HepG2 (cell line): ENCODE data around the gene HLA-DRB5. TPM values are rescaled to one million over a fixed set of nuclear protein-coding genes. Genes with fewer than 3 reads are reported as not detected.

Experiments used
- ATAC-seq: fragments of 200-7000 bp; cut with Tn5 transposase; 3 replicates; pipeline ENCODE4 v1.9.1; 2020; ENCODE audit warnings: mild to moderate bottlenecking, moderate library complexity
- BruUV-seq: library from RNA; stranded (reverse); fragments of 400-500 nt; replicated peaks from 2 replicates; lab custom pipeline; 2021; lab: Mats Ljungman, UMichigan
- CTCF ChIA-PET: fragments of 300-600 bp; formaldehyde crosslinking; extraction: SDS; loops from one replicate; lab custom pipeline; 2021; ENCODE audit warnings: low total read pairs, inconsistent platforms, low intra/inter-chr PET ratio; lab: Yijun Ruan, JAX
- POLR2A ChIA-PET: fragments of 350-600 bp; sonication (Branson Sonifier 250); formaldehyde crosslinking; loops from one replicate; lab custom pipeline; 2020; ENCODE audit warnings: antibody characterized with exemption, inconsistent platforms; lab: Yijun Ruan, JAX
- DNase-seq: peaks from one replicate; pipeline ENCODE4 v3.0.0-alpha.2; 2015; ENCODE audit warnings: low spot score
- FAIRE-seq: peaks from 3 replicates; lab custom pipeline; 2011; peaks lifted over from hg19 to GRCh38; lab: Jason Lieb, UNC
- H2AFZ ChIP-seq: one replicate; pipeline ENCODE4 v1.6.1; 2011; ENCODE audit warnings: low read length, inconsistent platforms
- H3K27ac ChIP-seq: fragments of 300-600 bp; 3 replicates; pipeline ENCODE4 v1.8.0; 2011; ENCODE audit warnings: mixed run types, mild to moderate bottlenecking, mixed read lengths, low read length, inconsistent platforms; ENCODE audit not compliant: insufficient read depth; ENCODE audit errors: extremely low read length
- H3K27me3 ChIP-seq, 2 experiments: fragments of 200-600 bp in 1 of 2; 2 replicates in 1 of 2; 3 replicates in 1 of 2; pipeline versions ENCODE4 v1.6.0 to v1.8.0; 2011; ENCODE audit warnings: low read length in 2 of 2, mild to moderate bottlenecking in 2 of 2, moderate library complexity in 2 of 2, inconsistent platforms in 1 of 2; ENCODE audit not compliant: insufficient read depth in 2 of 2, control insufficient read depth in 1 of 2
- H3K36me3 ChIP-seq, 2 experiments: fragments of 200-600 bp in 1 of 2; replicated peaks in 1 of 2; 2 replicates in 1 of 2; 3 replicates in 1 of 2; pipeline versions ENCODE4 v1.5.1 to v1.8.0; 2011; ENCODE audit warnings: low read length in 2 of 2, inconsistent platforms in 1 of 2; ENCODE audit not compliant: insufficient read depth in 2 of 2, control insufficient read depth in 1 of 2
- H3K4me1 ChIP-seq: 2 replicates; pipeline ENCODE4 v1.5.1; 2012; ENCODE audit warnings: low read length, inconsistent platforms; ENCODE audit not compliant: insufficient read depth
- H3K4me2 ChIP-seq: 2 replicates; pipeline ENCODE4 v1.6.0; 2011; ENCODE audit warnings: low read depth, low read length, inconsistent platforms
- H3K4me3 ChIP-seq, 3 experiments: fragments of 200-600 bp in 1 of 3; sonication (generic), shearing (Covaris generic) in 1 of 3; replicated peaks in 1 of 3; 2 replicates each; pipeline ENCODE4 v1.5.1; 2011 to 2016; ENCODE audit warnings: low read length in 3 of 3, inconsistent platforms in 2 of 3, low read depth in 2 of 3, mild to moderate bottlenecking in 2 of 3, control low read depth in 1 of 3, mixed read lengths in 1 of 3; ENCODE audit not compliant: insufficient read depth in 1 of 3
- H3K79me2 ChIP-seq: one replicate; pipeline ENCODE4 v1.6.1; 2011; ENCODE audit warnings: low read length, inconsistent platforms; ENCODE audit not compliant: insufficient read depth
- H3K9ac ChIP-seq: 2 replicates; pipeline ENCODE4 v1.6.0; 2011; ENCODE audit warnings: mild to moderate bottlenecking, low read depth, low read length, inconsistent platforms; ENCODE audit not compliant: insufficient read depth
- H3K9me3 ChIP-seq: 2 replicates; pipeline ENCODE4 v1.5.1; 2012; ENCODE audit warnings: mild to moderate bottlenecking, low read length
- H4K20me1 ChIP-seq: 2 replicates; pipeline ENCODE4 v1.6.0; 2011; ENCODE audit warnings: inconsistent platforms, mild to moderate bottlenecking, low read length, moderate library complexity; ENCODE audit not compliant: insufficient read depth
- ATF7-NPFF ChIP-seq: sonication (generic); formaldehyde crosslinking; IDR thresholded peaks from 2 replicates; pipeline ENCODE4 v1.8.1; 2023; ENCODE audit warnings: mild to moderate bottlenecking, low read depth, missing genetic modification reagents, moderate library complexity
- DNMT3B ChIP-seq: conservative IDR thresholded peaks from 2 replicates; pipeline ENCODE4 v1.6.1; 2016; ENCODE audit warnings: missing biosample characterization, control low read depth
- HOXD1 ChIP-seq: sonication (generic); formaldehyde crosslinking; IDR thresholded peaks from 2 replicates; pipeline ENCODE4 v1.5.0; 2020; ENCODE audit warnings: missing genetic modification reagents
- IRF2 ChIP-seq: IDR thresholded peaks from 2 replicates; pipeline ENCODE4 v1.6.1; 2018; ENCODE audit warnings: missing genetic modification reagents, missing compliant biosample characterization
- NR3C1 ChIP-seq: sonication (generic); formaldehyde crosslinking; IDR thresholded peaks from 2 replicates; pipeline ENCODE4 v1.4.0; 2020; ENCODE audit warnings: missing genetic modification reagents
- POLR2A ChIP-seq, 2 experiments: IDR thresholded peaks; 2 replicates each; pipeline ENCODE4 v1.6.1; 2011; ENCODE audit warnings: low read depth in 2 of 2, low read length in 2 of 2, mild to moderate bottlenecking in 1 of 2, moderate library complexity in 1 of 2; ENCODE audit not compliant: insufficient read depth in 1 of 2
- RBFOX2 ChIP-seq: fragments of 200-400 bp; formaldehyde crosslinking; IDR thresholded peaks from 2 replicates; pipeline ENCODE4 v1.6.1; 2017; ENCODE audit warnings: low read depth, mild to moderate bottlenecking, low read length
- SMYD3 ChIP-seq: sonication (generic); formaldehyde crosslinking; IDR thresholded peaks from 2 replicates; pipeline ENCODE4 v1.8.1; 2023; ENCODE audit warnings: mild to moderate bottlenecking, missing genetic modification reagents
- TMF1 ChIP-seq: sonication (generic); formaldehyde crosslinking; IDR thresholded peaks from 2 replicates; pipeline ENCODE4 v1.8.1; 2022; ENCODE audit warnings: low read depth, missing genetic modification reagents
- ZFYVE20 ChIP-seq: sonication (generic); formaldehyde crosslinking; IDR thresholded peaks from 2 replicates; pipeline ENCODE4 v1.8.0; 2023; ENCODE audit warnings: low read depth, mild to moderate bottlenecking, moderate library complexity, missing genetic modification reagents, borderline replicate concordance
- ZMAT3 ChIP-seq: sonication (generic); formaldehyde crosslinking; conservative IDR thresholded peaks from 2 replicates; pipeline ENCODE4 v1.7.0; 2021; ENCODE audit warnings: missing genetic modification reagents
- ZNF251 ChIP-seq: sonication (generic); formaldehyde crosslinking; IDR thresholded peaks from 2 replicates; pipeline ENCODE4 v1.9.0; 2021; ENCODE audit warnings: mild to moderate bottlenecking, missing genetic modification reagents
- ZNF343 ChIP-seq: sonication (generic); formaldehyde crosslinking; IDR thresholded peaks from 2 replicates; pipeline ENCODE4 v1.4.0; 2020; ENCODE audit warnings: mild to moderate bottlenecking, missing genetic modification reagents
- ZNF749 ChIP-seq: sonication (generic); formaldehyde crosslinking; IDR thresholded peaks from 2 replicates; pipeline ENCODE4 v1.8.0; 2022; ENCODE audit warnings: mild to moderate bottlenecking, missing genetic modification reagents, moderate library complexity, borderline replicate concordance
- WGBS: methylation state at CpG from one replicate; pipeline ENCODE4 v1.1.6; 2017; ENCODE audit warnings: low lambda C conversion rate; 5-methylcytosine and 5-hydroxymethylcytosine counted together
- in situ Hi-C: cut with HindIII; loops from 2 replicates; pipeline ENCODE4 v1.10.0; 2017; ENCODE audit warnings: low pct_unique_long_range_greater_than_20kb; ENCODE audit not compliant: extremely low pct_ligation_motif_present
- intact Hi-C: fragments of 100-400 bp; cut with micrococcal nuclease; formaldehyde crosslinking; loops from one replicate; pipeline ENCODE4 v1.10.0; 2022; ENCODE audit not compliant: unreplicated experiment
- polyA plus RNA-seq, 8 experiments: library from polyadenylated mRNA; depleted of rRNA in 3 of 8; stranded (reverse) in 7 of 8; unstranded in 1 of 8; fragments of >200 nt; fragmentation: Illumina TruSeq in 4 of 8; extraction: Trizol in 4 of 8; gene quantifications; 2 replicates each; pipeline versions ENCODE4 v1.2.1 to v1.2.3, GENCODE V29; 2011 to 2016; ENCODE audit warnings: low read depth in 4 of 8, missing spikeins in 1 of 8, mixed read lengths in 1 of 8; ENCODE audit not compliant: insufficient read depth in 1 of 8
- total RNA-seq, 5 experiments: library from RNA; depleted of rRNA; stranded (reverse); fragments of >200 nt; fragmentation: Illumina TruSeq; extraction: Trizol; gene quantifications; 2 replicates each; pipeline ENCODE4 v1.2.3, GENCODE V29; 2016; ENCODE audit warnings: low read depth in 1 of 5
- TF ChIP-seq, protein P1 (sequence below): sonication (generic); formaldehyde crosslinking; IDR thresholded peaks from 2 replicates; pipeline ENCODE4 v1.4.0; 2020; ENCODE audit warnings: missing genetic modification reagents, mild to moderate bottlenecking, borderline replicate concordance
- TF ChIP-seq, protein P2 (sequence below): IDR thresholded peaks from 2 replicates; pipeline ENCODE4 v1.6.1; 2016; ENCODE audit warnings: missing compliant biosample characterization, missing genetic modification reagents, borderline replicate concordance
- TF ChIP-seq, protein P3 (sequence below): IDR thresholded peaks from 2 replicates; pipeline ENCODE4 v1.4.0; 2020; ENCODE audit warnings: mild to moderate bottlenecking, missing genetic modification reagents

Gene HLA-DRB5
- total and polyA plus RNA-seq, 2 of the 13 experiments (the other 11 are each of a cell fraction or from before 2014, with no cell fraction given), result not detected

DNA sequence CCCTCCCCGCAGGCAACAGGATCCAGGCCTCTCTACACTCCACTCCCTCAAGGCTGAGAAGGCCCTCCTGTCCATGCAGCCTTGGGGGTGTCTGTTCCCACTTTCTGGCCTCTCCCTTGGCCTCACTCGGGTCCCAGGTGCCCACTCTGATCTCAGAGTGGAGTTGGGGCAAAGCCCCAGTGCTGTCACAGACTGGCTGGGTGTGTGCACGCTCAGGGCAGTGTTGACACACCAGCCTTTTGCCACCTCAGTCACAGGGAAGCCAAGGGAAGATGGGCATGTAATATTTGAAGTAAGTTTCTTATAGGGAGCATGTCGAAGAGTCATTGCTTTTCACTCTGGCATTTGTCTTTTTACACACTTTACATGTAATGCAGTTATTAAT lies 45.5 kb downstream of the HLA-DRB5 start:
- DNase-seq, result no peak
- Histone ChIP-seq H3K36me3 (no peaks in the 10 kb centered on the region), H3K27me3 (peaks cover 0 to 6% of the 10 kb centered on the region in 2 experiments; a peak in 1 of 5 replicates), H2AFZ (no peak overlapping the region), H3K4me1 (no peaks in the 10 kb centered on the region), H3K4me2 (no peak overlapping the region), H3K79me2 (no peaks in the 10 kb centered on the region), H3K4me3 (no peak overlapping the region), H3K9me3 (no peaks in the 10 kb centered on the region), H4K20me1 (no peaks in the 10 kb centered on the region), H3K9ac (no peak overlapping the region)
- no peak for FAIRE-seq
- no TSS peak for BruUV-seq
- in situ Hi-C loops, result no loop called here
- 0% methylated on average over 3 of the region's 4 CpGs for WGBS
- intact Hi-C loops, result no loop called here
- no peak for ATAC-seq
- CTCF ChIA-PET, result no interaction called here
- TF ChIP-seq, protein P1, sequence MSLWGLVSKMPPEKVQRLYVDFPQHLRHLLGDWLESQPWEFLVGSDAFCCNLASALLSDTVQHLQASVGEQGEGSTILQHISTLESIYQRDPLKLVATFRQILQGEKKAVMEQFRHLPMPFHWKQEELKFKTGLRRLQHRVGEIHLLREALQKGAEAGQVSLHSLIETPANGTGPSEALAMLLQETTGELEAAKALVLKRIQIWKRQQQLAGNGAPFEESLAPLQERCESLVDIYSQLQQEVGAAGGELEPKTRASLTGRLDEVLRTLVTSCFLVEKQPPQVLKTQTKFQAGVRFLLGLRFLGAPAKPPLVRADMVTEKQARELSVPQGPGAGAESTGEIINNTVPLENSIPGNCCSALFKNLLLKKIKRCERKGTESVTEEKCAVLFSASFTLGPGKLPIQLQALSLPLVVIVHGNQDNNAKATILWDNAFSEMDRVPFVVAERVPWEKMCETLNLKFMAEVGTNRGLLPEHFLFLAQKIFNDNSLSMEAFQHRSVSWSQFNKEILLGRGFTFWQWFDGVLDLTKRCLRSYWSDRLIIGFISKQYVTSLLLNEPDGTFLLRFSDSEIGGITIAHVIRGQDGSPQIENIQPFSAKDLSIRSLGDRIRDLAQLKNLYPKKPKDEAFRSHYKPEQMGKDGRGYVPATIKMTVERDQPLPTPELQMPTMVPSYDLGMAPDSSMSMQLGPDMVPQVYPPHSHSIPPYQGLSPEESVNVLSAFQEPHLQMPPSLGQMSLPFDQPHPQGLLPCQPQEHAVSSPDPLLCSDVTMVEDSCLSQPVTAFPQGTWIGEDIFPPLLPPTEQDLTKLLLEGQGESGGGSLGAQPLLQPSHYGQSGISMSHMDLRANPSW (CRISPR knock-in tag), result no peak
- TF ChIP-seq ZMAT3 (no peak), ZNF749 (CRISPR knock-in tag) (no peak), TMF1 (CRISPR knock-in tag) (no peak), POLR2A (IDR thresholded peaks at IDR 0.05; ENCODE audit: insufficient read depth in 1 of 2, low read depth in 2 of 2, low read length in 2 of 2) (no peak), IRF2 (CRISPR knock-in tag) (no peak), DNMT3B (CRISPR knock-in tag) (no peak), SMYD3 (CRISPR knock-in tag) (no peak), ATF7-NPFF (CRISPR knock-in tag) (no peak), RBFOX2 (no peak), ZNF343 (CRISPR knock-in tag) (no peak), NR3C1 (CRISPR knock-in tag) (no peak), ZNF251 (CRISPR knock-in tag) (no peak), HOXD1 (CRISPR knock-in tag) (no peak), ZFYVE20 (CRISPR knock-in tag) (no peak)
- TF ChIP-seq, protein P2, sequence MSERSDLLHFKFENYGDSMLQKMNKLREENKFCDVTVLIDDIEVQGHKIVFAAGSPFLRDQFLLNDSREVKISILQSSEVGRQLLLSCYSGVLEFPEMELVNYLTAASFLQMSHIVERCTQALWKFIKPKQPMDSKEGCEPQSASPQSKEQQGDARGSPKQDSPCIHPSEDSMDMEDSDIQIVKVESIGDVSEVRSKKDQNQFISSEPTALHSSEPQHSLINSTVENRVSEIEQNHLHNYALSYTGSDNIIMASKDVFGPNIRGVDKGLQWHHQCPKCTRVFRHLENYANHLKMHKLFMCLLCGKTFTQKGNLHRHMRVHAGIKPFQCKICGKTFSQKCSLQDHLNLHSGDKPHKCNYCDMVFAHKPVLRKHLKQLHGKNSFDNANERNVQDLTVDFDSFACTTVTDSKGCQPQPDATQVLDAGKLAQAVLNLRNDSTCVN (CRISPR knock-in tag), result no peak
- TF ChIP-seq, protein P3, sequence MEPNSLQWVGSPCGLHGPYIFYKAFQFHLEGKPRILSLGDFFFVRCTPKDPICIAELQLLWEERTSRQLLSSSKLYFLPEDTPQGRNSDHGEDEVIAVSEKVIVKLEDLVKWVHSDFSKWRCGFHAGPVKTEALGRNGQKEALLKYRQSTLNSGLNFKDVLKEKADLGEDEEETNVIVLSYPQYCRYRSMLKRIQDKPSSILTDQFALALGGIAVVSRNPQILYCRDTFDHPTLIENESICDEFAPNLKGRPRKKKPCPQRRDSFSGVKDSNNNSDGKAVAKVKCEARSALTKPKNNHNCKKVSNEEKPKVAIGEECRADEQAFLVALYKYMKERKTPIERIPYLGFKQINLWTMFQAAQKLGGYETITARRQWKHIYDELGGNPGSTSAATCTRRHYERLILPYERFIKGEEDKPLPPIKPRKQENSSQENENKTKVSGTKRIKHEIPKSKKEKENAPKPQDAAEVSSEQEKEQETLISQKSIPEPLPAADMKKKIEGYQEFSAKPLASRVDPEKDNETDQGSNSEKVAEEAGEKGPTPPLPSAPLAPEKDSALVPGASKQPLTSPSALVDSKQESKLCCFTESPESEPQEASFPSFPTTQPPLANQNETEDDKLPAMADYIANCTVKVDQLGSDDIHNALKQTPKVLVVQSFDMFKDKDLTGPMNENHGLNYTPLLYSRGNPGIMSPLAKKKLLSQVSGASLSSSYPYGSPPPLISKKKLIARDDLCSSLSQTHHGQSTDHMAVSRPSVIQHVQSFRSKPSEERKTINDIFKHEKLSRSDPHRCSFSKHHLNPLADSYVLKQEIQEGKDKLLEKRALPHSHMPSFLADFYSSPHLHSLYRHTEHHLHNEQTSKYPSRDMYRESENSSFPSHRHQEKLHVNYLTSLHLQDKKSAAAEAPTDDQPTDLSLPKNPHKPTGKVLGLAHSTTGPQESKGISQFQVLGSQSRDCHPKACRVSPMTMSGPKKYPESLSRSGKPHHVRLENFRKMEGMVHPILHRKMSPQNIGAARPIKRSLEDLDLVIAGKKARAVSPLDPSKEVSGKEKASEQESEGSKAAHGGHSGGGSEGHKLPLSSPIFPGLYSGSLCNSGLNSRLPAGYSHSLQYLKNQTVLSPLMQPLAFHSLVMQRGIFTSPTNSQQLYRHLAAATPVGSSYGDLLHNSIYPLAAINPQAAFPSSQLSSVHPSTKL (CRISPR knock-in tag), result no peak
- TF ChIP-seq, all 625 proteins: peak for 0
- POLR2A ChIA-PET, result no interaction called here
- no peak overlapping the region for H3K27ac ChIP-seq
